Common myeloid progenitor, CD34-positive (primary cell): Measurements from ENCODE around the gene NBDY.

Experiments used
- CTCF ChIA-PET: fragments of 350-600 bp; sonication (Branson Sonifier 250); formaldehyde crosslinking; loops from one replicate; lab custom pipeline; 2021; ENCODE audit warnings: antibody characterized with exemption; lab: Charles Lee
- POLR2A ChIA-PET: fragments of 350-600 bp; sonication (Branson Sonifier 250); formaldehyde crosslinking; loops from one replicate; lab custom pipeline; 2021; ENCODE audit warnings: antibody characterized with exemption; lab: Charles Lee
- DNase-seq, 3 donors: peaks; one replicate each; pipeline versions ENCODE4 v3.0.0 to v3.0.0-alpha.2; 2013
- H3K27ac ChIP-seq, 2 experiments: 1 replicate in 1 of 2; 2 replicates in 1 of 2; pipeline ENCODE4 v1.7.0; 2013; ENCODE audit warnings: inconsistent platforms in 2 of 2, low read length in 2 of 2, mild to moderate bottlenecking in 2 of 2, low read depth in 1 of 2, moderate library complexity in 1 of 2; ENCODE audit not compliant: severe bottlenecking in 2 of 2, insufficient read depth in 1 of 2, poor library complexity in 1 of 2
- H3K27me3 ChIP-seq, 5 experiments: replicated peaks in 2 of 5; 1 replicate in 3 of 5; 2 replicates in 2 of 5; pipeline versions ENCODE4 v1.6.1 to v1.7.0; 2013; ENCODE audit warnings: low read length in 4 of 5, mild to moderate bottlenecking in 2 of 5, moderate library complexity in 2 of 5, inconsistent platforms in 1 of 5; ENCODE audit not compliant: insufficient read depth in 5 of 5, control insufficient read depth in 4 of 5
- H3K36me3 ChIP-seq, 4 experiments: 1 replicate in 2 of 4; 2 replicates in 2 of 4; pipeline versions ENCODE4 v1.6.1 to v1.7.0; 2013; ENCODE audit warnings: low read length in 3 of 4, control low read depth in 1 of 4, mild to moderate bottlenecking in 1 of 4; ENCODE audit not compliant: control insufficient read depth in 4 of 4, insufficient read depth in 4 of 4
- H3K4me1 ChIP-seq, 4 experiments: 1 replicate in 3 of 4; 2 replicates in 1 of 4; pipeline versions ENCODE4 v1.6.1 to v1.7.1; 2013; ENCODE audit warnings: low read length in 3 of 4, mild to moderate bottlenecking in 3 of 4, control low read depth in 1 of 4, inconsistent platforms in 1 of 4, moderate library complexity in 1 of 4; ENCODE audit not compliant: control insufficient read depth in 4 of 4, insufficient read depth in 4 of 4; ENCODE audit errors: control extremely low read depth in 1 of 4
- H3K4me3 ChIP-seq, 7 experiments: 1 replicate in 4 of 7; 2 replicates in 3 of 7; pipeline versions ENCODE4 v1.5.1 to v1.7.0; 2013; ENCODE audit warnings: mild to moderate bottlenecking in 7 of 7, low read length in 6 of 7, moderate library complexity in 6 of 7, inconsistent platforms in 2 of 7, low read depth in 2 of 7, control low read depth in 1 of 7; ENCODE audit not compliant: insufficient read depth in 4 of 7, control insufficient read depth in 1 of 7; ENCODE audit errors: extremely low read depth in 1 of 7
- H3K9me3 ChIP-seq, 5 experiments: 1 replicate in 4 of 5; 2 replicates in 1 of 5; pipeline versions ENCODE4 v1.6.1 to v1.7.1; 2013; ENCODE audit warnings: low read length in 4 of 5, mild to moderate bottlenecking in 2 of 5, inconsistent platforms in 1 of 5, low read depth in 1 of 5, moderate library complexity in 1 of 5; ENCODE audit not compliant: control insufficient read depth in 4 of 5, insufficient read depth in 2 of 5; ENCODE audit errors: control extremely low read depth in 1 of 5
- WGBS: methylation state at CpG from one replicate; pipeline ENCODE4 v1.1.5; 2013; ENCODE audit not compliant: insufficient coverage; 5-methylcytosine and 5-hydroxymethylcytosine counted together

NBDY gene

DNA sequence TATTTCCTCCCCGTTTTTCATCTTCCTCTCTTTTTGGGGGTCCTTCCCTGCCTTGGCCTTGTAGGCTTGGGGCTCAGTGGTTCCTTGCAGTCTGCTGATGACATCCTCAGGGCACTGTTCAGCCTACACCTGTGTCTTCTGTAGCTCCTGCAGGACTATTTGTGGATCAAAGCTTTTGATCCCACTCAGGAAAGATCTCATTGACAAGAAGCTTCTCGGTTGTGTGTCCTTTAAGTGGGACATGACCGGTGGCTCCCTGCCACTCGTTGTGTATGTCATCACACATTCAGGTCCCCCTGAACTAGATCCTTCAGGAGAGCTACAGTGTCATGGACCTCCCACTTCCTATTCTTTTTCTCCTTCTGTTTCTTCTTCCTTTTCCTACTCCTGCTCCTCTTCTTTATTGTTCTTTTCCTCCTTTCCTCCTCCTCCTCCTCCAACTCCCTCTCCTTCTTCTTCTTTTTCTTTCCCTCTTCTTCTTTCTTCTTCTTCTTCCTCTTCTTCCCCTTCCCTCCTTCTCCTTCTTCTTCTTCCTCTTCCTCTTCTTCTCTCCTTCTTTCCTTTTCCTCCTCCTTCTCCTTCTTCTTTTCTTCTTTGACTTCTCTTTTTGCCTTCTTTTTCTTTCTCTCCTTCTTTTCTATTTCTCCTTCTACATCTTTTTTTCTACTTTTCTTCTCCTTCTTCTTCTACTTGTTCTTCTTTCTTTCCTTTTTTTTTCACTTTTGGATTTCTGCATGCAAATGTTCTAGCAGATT, 67.8 kb downstream of the NBDY start:
- no peak overlapping the region for H3K4me3 ChIP-seq
- H3K9me3 ChIP-seq, result no peaks in the 10 kb centered on the region
- DNase-seq, result no peak
- peaks cover 0 to 19% (median 8%) of the 10 kb centered on the region in 4 experiments for H3K4me1 ChIP-seq
- ChIA-PET CTCF (no interaction called here), POLR2A (no interaction called here)
- no peak overlapping the region for H3K27ac ChIP-seq
- WGBS, result 87% methylated on average over 4 of the region's 4 CpGs
- peaks cover 0 to 10% (median 2%) of the 10 kb centered on the region in 4 experiments for H3K36me3 ChIP-seq
- peaks cover 0 to 14% (median 0%) of the 10 kb centered on the region in 5 experiments for H3K27me3 ChIP-seq

DNA sequence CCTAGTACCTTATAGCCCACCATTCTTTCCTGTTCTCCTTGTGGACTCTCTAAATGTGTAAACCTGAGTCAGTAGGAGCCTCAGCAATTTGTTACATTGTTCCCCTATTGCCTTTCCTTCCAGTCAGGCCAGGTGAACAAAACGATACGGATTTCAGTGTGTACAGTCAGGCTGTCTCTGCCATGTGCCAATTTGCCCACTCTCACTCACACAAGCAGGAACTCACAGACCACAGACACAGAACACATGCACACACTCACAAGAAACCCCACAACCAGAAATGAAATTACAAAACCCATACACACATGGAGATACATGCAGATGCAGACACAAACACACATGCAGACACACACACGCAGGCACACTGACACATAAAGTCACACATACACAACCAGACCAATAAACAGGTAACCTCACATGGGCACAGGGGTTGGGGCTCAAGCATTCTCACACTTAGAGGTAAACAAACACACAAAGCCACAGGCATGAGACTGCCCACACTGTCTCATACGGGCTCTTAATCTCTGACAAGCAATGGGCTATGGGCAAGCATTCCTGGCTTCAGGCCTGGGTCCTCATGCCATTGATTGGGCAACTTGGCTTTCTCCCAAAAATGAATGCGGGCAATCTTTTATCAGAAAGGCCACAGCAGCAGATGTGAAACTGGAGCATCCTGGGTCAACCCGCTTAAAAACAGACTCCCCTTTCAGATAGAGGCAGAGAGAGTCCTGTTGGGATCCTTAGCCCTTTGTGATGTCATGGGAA, 68.7 kb downstream of the NBDY start:
- peaks cover 0 to 21% (median 9%) of the 10 kb centered on the region in 4 experiments for H3K4me1 ChIP-seq
- CTCF ChIA-PET, result no interaction called here
- H3K9me3 ChIP-seq, result no peaks in the 10 kb centered on the region
- POLR2A ChIA-PET, result no interaction called here
- H3K36me3 ChIP-seq, result peaks cover 0 to 10% (median 2%) of the 10 kb centered on the region in 4 experiments
- WGBS, result 30% methylated on average over 4 of the region's 6 CpGs
- no peak overlapping the region for H3K27ac ChIP-seq
- H3K4me3 ChIP-seq, result no peak overlapping the region
- peaks cover 0 to 14% (median 0%) of the 10 kb centered on the region in 5 experiments for H3K27me3 ChIP-seq
- peak; percentile 46 to 79 (median 64) for DNase-seq

DNA sequence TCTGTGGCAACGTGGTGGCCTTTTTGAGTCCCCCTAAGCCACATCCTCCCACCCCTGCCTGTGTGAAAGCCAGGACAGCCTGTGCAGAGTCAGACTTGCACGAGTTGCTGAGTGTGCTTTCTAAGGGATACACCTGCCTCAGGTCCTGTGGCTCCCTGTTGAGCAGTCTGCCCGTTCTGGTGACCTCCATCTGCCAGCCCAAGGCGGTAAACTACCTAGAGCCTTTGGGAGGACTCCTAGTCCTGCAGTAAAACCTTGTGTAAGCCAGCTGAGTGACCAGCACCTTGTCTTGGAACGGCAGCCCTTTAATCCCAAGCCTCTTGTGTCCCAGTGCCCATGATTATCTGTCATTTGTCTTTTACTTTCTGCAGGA, 69.3 kb downstream of the NBDY start:
- Histone ChIP-seq H3K4me1 (peaks cover 0 to 24% (median 13%) of the 10 kb centered on the region in 4 experiments), H3K27me3 (peaks cover 0 to 14% (median 0%) of the 10 kb centered on the region in 5 experiments), H3K4me3 (peak overlapping the region in 1 of 7 experiments; percentile 4), H3K27ac (no peak overlapping the region), H3K36me3 (peaks cover 0 to 10% (median 3%) of the 10 kb centered on the region in 4 experiments), H3K9me3 (no peaks in the 10 kb centered on the region)
- DNase-seq, result no peak
- 40% methylated on average over 4 of the region's 5 CpGs for WGBS
- CTCF ChIA-PET, result interaction anchor here (1.0 kb wide), 1 partner anchor 180 kb away, joined by 3 read pairs; no protein-coding TSS in a partner anchor
- POLR2A ChIA-PET, result no interaction called here

DNA sequence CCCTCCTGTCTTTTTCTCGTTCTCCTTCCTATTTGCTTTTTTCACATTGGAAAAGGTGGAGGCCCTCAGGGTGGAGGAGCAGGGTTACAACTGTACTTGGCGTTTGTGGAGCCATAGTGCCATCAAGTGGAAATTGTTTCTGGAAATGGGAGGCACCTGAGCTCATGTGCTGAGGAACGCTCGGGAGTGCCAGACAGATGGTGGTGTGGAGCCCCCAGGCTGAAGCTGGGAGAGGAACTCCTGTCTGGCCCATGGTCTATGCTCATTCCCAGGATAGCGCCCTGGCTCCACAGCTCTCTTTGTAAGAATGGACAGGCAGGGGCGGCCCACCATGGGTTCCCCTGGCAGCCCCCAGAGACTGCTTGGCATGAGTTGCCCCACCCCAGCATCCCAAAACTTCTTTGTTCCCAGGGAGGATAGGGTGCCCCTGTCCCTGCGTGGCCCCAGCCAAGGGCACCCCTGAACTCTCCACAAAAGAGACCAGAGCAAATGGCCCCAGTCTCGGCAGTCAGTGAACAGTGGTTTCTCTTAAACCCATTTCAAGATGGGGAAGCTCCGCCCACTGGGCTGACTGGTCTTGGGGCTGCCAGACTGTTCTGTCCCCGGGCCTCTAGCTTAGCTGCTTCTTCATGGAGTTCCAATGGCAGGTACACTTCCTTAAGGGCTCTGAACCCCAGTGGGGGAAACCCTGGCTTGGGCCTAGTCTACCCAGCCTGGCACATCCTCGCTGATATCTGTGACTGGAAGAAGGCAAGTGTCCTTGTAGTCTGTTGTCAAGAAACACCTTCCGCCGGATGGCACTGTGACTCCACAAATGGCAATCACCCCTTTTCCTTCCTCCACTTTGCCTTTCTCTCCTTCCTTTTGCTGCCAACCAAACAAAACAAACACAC, 70.1 kb downstream of the NBDY start:
- CTCF ChIA-PET, result interaction anchor here (1.0 kb wide), 1 partner anchor 179 kb away, joined by 3 read pairs; no protein-coding TSS in a partner anchor

DNA sequence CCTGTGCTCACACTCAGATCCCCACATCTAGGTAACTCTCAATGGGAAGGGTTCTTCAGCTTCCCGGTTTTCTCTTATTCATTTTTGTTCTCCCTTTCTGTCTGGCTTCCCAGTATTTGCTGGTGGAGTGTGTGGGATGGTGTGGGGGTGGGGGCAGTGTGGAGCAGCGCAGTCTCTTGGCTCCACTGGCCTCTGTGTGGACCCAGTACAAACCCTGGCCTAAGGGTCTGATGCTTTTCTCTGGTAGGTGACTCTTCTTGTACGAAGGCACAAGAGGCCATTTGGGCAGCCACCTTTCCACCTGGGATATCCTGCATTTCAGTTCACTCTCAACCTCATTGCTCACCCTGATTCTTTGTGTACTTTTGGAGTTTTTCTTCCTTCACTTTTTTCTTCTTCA, 71.3 kb downstream of the NBDY start:
- CTCF ChIA-PET, result no interaction called here
- peaks cover 0 to 14% (median 0%) of the 10 kb centered on the region in 5 experiments for H3K27me3 ChIP-seq
- peaks cover 0 to 29% (median 14%) of the 10 kb centered on the region in 4 experiments for H3K4me1 ChIP-seq
- WGBS, result 100% methylated on average over 1 of the region's 3 CpGs
- H3K36me3 ChIP-seq, result peaks cover 0 to 10% (median 3%) of the 10 kb centered on the region in 4 experiments
- POLR2A ChIA-PET, result no interaction called here
- DNase-seq, result no peak
- no peak overlapping the region for H3K27ac ChIP-seq
- no peaks in the 10 kb centered on the region for H3K9me3 ChIP-seq
- H3K4me3 ChIP-seq, result no peak overlapping the region

More for the DNA sequence above, 70.1 kb downstream of the NBDY start:
- Histone ChIP-seq H3K27ac (no peak overlapping the region), H3K27me3 (peaks cover 0 to 14% (median 0%) of the 10 kb centered on the region in 5 experiments), H3K9me3 (no peaks in the 10 kb centered on the region), H3K4me1 (peaks cover 0 to 29% (median 14%) of the 10 kb centered on the region in 4 experiments), H3K4me3 (no peak overlapping the region), H3K36me3 (peaks cover 0 to 10% (median 3%) of the 10 kb centered on the region in 4 experiments)
- DNase-seq, result peak in 2 of 3 donors; percentile 66 to 78
- WGBS, result 75% methylated on average over 12 of the region's 13 CpGs
- POLR2A ChIA-PET, result interaction anchor here (0.6 kb wide), 1 partner anchor 1268 kb away, joined by 3 read pairs; no protein-coding TSS in a partner anchor

DNA sequence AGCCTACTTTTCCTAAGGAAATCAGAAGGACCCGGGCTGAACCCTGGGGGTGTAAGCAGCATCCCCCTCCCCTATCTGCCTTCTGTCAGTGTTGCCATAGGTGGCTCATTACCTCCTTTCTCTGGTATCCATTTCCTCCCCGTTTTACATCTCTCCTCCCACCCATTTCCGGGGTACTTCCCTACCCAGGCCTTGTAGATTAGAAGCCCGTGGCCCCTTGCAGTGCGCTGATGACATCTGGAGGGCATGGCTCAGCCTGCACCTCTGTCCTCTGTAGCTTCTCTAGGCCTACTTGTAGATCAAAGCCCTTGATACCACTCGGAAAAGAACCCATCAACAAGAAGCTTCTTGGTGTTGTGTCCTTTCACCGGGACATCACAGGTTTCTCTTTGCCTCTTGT, 71.8 kb downstream of the NBDY start:
- Histone ChIP-seq H3K9me3 (no peaks in the 10 kb centered on the region), H3K4me3 (no peak overlapping the region), H3K36me3 (peaks cover 0 to 10% (median 3%) of the 10 kb centered on the region in 4 experiments), H3K27me3 (peaks cover 0 to 14% (median 0%) of the 10 kb centered on the region in 5 experiments), H3K4me1 (peaks cover 0 to 29% (median 14%) of the 10 kb centered on the region in 4 experiments), H3K27ac (peak overlapping the region in 1 of 2 experiments; percentile 32)
- POLR2A ChIA-PET, result no interaction called here
- DNase-seq, result peak in 2 of 3 donors; percentile 39 to 59
- WGBS, result 63% methylated on average over 7 of the region's 7 CpGs
- CTCF ChIA-PET, result no interaction called here
